Activated T-cell treated with anti-CD3 and anti-CD28 coated beads for 4 hours (primary cell): ENCODE measurements around the gene EFCAB8.

Source experiments
- DNase-seq: peaks from one replicate; pipeline ENCODE4 v3.0.0-alpha.2; 2020

EFCAB8 gene, protein sequence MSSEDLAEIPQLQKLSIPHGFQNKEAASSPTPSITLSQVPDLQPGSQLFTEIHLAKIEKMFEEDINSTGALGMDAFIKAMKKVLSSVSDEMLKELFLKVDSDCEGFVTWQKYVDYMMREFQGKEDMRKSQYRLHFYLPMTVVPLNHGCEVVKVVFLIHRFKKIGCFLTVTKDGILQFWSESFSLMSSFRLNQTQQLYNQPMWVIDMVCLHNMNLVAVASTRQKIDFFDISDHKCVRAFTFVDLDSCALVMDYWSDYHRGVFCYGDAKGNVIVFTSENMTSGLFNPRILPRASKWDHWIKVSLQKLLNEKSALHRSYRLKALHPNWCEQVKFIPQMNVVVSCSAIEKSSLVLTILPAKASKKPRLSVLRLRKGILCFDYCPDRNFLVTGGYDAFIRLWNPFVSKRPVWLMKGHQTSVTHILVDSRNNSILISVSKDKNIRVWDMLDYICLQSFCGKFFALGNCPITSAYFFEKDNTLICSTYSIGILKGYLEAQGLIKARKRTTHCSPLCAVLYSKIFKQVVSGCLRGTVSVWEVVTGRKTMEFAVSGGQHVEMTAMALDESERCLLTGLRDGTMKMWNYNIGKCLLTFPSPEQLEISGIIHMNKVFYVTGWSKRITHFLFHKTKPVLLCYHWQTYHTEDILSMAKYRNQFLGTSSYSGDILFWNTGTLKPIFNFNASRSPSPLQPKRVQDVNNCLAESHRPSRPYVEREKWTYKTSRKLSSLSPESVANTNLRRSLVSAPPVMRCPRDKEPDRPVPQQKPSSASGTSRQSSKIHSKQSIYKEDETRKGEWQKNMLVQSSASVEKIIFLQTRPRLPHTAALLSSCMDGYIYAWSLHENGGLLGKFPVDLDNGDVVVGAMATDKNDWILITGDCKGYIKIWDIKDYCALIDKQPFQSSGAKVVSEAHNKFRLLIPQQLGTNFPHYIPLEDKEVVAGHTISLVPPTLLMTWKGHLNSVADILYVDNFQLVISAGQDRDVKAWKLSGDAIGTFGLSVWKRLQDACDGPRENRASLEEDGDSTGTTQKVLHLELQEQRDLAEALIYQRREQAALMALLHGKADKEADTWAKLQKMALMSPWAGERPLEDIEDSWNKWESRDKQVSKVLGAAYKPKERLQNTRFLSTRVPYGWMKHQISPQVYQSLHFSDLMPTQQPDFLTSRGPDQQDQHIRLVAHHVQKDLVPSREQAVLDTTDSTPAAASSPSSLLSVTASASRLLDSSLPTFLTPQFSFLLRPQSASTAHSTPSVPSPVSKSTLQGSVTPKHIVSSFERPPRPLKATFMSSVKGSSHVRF

DNA sequence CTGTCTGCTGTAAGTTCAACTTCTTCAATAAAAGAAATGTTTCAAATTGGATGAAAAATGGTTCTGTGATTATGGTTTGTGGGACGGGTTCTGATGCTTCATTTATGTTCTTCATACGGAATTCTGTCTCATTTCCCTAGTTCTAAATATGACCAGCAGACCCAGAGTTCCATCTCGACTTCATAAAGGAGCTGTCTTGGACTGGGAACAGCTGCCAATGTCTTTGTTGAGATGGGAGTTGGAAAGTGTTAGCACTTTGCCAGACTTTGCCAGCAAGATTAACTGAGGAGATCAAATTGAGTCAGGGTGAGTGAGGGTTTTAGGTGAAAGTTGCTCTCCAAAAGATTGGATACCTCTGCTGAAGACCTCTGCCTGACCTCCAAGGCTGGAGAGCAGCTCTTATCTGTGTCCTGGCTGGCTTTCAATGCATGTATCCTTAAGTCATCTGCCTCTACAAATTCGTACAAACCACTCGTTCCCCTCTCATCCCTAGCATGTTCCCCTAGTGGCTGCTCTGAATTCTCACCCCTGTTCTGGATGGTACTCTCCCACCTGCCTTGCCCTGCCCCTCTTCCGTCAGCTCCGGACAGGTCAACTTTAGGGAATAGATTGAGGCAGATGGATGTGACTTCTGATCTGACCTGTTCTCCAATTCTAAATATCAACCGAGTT lies at the start of gene EFCAB8:
TSS of gene EFCAB8 (plus strand) at position 223 of the 672 bp plus-strand sequence. CDS start 4,870 bp downstream, outside the sequence.
- DNase-seq: no peak

DNA sequence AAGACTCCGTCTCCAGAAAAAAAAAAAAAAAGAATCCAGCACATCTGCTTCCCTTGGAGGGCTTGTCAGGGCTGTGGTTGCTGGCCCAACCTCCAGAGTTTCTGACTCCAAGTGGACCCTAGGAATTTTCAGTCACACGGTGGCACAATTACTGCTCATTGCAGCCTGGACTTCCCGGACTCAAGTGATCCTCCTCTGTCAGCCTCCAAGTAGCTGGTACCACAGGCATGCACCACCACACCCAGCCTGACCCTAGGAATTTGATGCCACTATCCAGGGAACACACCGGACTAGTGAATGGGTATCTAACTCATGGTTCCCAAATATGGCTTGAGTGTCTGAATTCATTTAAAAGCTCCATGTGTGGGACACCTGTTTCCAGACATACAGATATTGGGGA lies 48.8 kb upstream of the EFCAB8 start:
- DNase-seq: no peak

DNA sequence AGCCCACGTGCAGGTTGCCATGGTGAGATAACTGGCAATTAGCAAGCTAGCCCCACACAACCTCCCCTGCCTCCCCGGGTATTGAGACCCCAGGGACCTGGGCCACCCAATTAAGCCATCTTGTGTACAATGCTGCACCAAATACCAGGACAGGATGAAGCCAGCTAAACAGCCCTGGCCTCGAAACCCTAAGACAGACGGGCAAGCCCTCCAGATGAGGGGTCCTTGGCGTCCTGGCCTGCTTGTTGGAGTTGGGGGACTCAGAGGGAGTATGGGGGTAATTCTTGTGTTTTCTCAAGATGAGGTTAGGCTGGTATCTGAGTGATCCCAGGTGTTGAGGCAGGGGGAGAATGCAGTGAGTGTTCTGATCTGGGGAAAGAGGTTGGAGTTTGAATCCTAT lies 47.8 kb upstream of the EFCAB8 start:
- no peak for DNase-seq

DNA sequence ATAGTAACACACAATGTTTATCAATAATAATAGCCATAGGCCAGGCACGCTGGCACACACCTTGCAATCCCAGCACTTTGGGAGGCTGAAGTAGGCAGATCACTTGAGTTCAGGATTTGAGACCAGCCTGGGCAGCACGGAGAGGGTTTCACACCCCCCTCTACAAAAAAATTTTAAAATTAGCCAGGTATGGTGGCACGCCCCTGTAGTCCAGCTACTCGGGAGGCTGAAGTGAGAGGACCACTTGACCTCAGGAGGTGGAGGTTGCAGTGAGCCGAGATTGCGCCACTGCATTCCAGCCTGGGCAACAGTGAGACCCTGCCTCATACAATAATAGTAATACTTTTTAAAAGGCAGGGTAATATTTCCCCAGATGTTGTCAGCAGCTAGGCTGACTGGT lies 46.8 kb upstream of the EFCAB8 start:
- no peak for DNase-seq

DNA sequence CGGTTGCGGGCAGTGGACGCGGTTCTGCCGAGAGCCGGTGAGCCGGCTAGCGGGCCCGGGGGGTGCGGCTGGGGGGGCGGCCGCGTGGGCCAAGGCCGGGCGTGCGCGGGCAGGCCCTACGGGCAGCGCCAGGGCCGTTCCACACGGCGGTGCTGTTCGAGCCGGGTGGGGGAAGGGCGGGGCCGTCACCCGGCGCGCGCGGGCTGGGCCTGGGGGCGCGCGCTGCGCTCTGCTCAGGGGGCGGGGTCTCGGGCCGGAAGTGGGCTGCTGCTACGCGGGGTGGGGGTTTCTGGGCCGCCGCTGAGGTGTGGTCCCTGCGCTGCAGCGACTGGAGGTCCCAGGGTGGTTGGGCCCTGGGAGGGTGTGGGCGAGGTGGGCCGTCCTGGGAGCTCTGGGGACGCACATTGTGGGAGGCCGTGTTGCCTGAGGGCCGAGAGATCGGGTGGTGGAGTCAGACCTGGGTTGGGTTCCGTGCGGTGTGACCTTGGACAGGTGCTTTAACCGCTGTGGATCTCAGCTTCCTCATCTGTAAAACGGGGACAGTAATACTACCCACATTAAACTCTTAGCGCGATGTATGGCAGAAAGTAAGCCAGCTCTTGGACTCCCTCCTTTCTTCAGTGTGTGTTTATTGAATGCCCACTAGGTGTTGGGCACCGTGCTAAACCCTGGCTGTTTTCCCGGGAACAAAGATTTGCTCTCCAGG lies 38.6 kb upstream of the EFCAB8 start:
- DNase-seq: peak; percentile 80

DNA sequence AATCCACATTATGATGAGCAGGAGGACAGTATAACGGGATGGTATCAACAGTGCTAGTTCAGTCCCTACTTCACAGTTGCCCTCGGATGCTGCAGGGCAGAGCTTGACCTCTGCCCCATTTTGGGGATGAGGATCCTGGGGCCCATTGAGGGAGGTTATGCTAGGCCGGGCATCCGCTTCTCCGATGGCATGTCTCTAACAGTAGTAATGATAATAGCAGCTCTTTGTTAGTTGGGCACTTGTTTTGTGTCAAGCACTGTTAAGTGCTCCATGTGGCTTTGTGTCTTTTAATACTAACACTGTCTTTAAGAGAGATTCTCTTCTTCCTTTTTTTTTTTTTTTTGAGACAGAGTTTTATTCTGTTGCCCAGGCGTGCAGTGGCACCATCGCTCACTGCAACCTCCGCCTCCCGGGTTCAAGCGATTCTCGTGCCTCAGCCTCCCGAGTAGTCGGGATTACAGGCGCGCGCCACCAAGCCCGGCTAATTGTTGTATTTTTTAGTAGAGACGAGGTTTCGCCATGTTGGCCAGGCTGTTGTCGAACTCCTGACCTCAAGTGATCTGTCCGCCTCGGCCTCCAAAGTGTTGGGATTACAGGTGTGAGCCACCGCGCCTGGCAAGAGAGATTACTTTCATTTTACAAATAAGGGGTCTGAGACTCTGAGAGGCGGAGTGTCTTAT lies 37.9 kb upstream of the EFCAB8 start:
- DNase-seq: no peak

DNA sequence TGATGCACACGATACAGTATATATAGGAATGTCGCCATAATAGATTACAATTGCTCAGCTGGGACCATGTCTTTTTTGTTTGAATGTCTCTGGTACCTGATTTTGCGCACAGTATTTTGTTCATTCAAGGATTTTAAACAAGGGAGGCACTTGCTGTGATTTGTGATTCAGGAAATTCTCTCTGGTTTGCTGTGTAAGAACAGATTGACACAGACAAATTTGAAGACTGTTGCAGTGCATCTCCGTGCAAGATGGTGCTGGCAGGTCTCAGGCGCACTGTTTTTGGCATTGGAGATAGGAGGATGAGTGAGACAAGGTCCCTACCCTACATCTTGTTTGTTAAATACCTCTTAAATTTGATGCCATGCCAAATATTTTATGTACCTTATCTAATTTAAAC lies 36.5 kb upstream of the EFCAB8 start:
- no peak for DNase-seq

DNA sequence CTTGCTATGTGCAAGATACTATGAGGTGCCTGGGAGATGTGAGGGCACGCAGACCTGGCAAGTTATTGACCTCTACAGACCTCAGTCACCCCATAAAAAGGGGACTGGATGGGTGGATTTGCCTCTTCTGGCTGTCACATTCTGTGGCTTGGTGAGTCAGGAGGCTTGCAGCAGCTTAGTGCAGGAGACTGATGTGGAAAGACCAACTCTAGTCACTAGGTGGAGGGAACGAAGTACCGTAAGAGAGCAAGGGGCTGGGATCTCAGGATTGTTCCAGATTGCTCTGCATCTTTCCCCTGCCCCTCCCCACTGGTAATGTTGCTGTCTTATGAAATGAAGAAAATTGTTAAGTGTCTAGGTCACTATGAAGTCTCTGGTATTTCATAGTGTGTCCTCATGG lies 35.6 kb upstream of the EFCAB8 start:
- DNase-seq: peak; percentile 4

DNA sequence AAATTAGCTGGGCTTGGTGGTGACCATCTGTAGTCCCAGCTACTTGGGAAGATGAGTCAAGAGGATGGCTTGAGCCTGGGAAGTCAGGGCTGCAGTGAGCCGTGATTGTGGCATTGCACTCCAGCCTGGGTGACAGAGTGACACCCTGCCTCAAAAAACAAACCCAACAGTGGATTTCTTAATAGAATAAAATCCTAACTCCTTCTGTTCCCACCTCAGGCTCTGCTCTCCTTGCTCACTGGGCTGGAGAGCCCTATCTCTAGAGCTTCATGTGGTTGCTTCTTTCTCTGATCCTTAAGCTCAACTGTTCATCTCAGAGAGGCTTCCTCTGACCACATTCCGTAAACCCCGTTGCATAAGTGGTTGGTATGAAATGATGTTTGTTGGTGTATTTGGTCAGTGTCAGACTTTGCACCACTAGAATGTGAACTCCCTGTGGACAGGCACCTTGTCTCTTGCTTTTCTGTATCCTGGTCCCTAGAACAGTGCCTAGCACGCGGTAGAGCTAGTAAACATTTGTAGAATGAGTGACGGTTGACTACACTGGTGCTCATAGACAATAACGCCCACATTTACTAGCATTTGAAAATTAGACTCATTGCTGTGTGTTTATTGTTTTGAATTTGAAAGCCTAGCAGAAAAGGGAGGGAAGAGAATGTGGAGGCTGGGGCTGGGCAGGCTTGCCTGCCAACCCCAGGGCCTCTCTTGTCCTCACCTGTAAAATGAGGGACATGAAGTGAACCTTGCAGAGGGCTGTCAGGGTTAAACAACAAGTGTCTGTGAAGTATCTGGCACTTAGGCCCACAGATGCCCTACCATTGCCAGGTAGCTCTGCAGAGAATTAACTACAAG lies 34.8 kb upstream of the EFCAB8 start:
- DNase-seq: no peak

DNA sequence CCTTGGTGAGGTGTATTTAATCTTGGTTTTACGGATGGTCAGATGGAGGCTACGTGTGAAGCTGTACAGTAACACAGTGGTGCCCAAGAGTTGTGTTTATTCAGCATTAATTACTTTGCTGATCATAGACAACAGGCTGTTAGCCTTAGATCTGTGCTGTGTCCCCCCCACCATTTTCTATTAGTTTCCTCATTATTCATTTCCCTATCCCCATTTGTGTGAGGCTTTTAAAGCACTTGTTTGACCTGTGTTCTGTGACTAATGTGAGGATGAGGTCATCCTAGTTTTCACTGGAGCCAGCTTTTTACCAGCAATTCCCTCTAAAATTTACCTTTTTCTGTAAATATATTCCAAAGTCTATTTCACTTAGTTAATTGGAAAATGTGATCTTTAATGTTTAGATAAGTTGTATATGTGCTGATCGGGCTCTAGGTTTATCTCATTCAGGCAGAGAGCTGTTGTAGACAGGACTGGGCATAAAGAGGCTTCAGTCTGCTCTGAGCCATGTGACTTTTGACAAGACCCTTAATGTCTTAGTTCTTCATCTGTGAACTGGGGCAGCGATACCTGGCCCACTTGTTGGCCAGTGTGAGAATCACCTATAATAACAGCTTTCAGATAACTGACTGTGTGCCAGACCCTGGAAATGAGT lies 30.6 kb upstream of the EFCAB8 start:
- no peak for DNase-seq

DNA sequence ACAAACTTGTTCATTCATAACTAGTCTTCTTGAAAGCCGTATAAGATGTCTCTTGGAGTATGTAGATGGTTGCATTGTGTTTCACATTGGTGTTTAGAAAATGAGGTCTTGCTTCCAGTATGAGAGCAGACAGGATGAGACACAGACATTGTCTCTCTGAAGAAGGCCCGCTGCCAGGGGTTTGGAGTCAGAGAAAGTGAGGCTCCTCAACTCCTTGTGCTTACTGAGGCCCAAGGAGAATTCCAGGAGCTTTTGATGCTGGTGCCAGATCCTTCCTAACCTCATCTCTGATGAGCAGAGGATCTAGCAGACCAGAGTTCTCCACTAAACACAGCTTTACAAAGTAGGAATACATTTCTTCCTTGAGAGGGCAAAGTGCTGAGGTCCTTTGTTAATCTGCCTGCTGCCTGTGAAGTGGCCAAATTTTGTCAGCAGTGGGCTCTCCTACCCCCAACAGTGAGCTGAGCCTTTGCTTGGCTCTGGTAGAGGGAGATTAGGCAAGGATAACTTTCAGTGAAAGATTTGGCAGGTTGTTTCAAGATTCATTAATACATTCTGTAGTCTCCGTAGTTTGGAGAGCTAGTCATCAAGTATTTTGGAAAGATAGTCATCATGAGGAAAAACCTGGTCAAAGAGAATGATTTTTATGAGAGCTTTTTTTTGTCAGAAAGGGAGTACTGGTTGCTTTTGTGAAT lies 29.3 kb upstream of the EFCAB8 start:
- DNase-seq: no peak

DNA sequence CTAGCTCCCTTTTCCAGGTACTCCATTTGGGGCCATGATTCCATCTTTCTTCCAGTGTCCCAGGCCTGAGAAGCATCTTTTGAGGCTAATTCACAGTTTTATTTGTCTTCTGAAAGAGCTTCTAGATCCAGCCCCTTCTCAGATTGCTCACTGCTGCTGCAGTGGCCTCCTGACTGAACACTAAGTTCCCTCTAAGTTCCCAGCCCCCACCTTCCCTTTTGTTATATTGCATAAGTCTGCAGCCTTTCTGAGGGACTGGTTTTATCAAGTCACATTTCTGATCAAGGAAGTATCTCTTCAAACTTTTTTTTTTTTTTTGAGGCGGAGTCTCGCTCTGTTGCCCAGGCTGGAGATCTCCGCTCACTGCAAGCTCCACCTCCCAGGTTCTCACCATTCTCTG lies 28.3 kb upstream of the EFCAB8 start:
- DNase-seq: no peak

DNA sequence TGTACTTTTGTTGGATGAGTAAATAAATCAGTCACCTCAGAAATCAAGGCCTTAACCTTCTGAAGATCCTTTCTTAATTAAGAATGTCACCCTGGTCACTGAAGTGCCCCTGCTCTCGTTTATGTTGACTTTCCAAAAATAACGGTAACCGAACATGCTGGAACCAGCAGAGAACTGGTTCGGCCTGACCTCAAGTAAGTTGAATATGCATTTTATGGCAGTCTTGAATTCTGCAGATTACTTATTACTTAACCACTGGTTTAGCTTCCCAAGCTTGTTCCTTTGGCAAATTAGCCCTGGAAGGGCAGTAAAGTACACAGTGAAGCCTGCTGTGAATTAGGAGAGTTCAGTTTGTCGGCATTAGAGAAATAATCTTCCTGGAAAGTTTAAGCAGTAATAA lies 26.7 kb upstream of the EFCAB8 start:
- DNase-seq: no peak

DNA sequence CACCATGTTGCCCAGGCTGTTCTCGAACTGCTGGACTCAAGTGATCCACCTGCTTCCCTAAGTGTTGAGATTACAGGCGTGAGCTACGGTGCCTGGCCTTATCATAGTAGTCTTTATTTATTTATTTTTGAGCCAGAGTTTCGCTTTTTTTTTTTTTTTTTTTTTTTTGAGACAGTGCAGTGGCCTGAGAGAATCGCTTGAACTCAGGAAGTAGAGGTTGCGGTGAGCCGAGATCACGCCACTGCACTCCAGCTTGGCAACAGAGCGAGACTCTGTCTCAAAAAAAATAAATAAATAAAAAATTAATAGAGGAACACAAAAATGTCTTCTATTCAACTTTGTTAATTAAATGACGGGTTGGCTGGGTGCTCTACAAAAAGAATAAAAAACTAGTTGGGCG lies 26.1 kb upstream of the EFCAB8 start:
- no peak for DNase-seq

DNA sequence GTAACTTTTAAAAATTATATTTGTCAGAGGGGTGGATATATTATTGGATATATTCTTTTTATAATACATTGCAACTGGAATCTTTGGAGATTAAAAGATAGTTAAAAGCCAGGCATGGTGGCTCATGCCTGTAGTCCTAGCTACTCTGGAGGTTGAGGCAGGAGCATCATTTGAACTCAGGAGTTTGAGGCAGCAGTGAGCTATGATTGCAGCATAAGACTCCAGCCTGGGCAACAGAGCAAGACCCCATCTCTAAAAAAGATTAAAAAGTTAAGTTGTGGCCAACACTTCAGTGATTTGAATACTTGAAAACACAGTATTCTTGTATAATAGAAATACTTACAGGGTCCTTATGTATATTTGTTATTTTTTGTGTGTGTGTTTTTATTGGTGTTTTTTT lies 23.8 kb upstream of the EFCAB8 start:
- no peak for DNase-seq

DNA sequence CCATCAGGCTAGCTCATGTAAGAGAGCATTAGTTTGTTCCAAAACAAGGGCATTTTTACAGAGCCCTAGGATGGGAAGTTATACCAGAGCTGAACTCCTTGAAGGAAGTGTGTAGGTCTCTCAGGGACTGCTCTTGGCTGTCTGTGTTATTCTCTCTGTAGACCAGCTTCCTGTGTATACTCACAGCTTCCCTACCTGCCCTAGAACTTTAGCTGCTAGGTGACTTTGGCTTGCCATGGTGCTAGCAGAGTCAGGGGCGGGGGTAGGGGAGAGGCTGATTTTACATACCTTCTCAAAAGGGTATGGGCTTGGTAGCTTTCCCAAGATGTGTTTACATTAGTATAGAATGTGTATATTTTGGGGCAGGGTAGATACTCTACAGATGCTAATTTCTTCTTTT lies 21.6 kb upstream of the EFCAB8 start:
- DNase-seq: no peak

DNA sequence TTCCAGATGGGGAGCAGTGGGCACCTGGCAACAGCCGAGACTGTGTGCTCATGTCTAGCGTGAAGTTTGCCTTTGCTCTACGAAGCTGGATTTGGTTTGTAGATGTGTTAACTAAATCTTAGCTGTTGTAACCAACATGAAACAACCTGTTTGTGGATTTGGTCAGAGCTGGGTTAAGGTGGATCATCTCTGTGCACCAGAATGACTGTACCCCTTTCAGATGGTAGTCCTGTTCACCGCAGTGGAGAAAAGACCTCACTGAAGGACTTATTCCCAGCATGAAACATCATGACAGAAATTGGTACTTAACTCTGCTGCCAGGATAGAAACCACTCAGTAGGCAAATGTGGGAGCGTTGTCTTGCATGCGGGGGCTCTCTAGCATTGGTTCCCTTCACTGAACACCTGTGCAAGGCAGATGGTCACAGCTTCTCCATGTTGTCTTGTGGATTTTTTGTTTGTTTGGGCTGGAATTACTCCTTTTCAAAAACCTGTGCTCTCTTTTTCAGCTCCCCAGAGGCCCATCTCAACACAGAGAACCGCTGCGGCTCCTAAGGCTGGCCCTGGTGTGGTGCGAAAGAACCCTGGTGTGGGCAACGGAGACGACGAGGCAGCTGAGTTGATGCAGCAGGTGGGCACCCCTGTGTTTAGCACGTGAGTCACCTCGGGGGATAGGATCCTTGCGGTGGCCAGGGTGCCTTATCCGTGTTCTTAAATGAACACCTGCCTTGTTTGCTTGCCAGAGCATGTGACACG lies 19.3 kb upstream of the EFCAB8 start:
- no peak for DNase-seq

DNA sequence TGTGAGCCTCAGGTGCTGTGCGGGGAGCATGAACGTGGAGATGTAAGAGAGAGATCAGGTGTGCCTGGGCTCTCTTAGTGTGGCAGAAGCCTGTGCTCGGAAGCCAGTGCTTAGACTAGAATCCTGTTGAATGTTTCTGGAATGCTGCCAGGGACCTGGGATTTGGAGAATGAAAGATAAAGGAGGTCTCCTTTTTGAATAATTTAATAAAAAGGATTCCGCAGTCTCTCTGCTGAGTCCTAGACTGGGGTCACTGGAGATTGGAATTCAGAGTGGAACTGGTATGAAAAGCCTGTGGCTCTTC lies 18.8 kb upstream of the EFCAB8 start:
- DNase-seq: no peak

DNA sequence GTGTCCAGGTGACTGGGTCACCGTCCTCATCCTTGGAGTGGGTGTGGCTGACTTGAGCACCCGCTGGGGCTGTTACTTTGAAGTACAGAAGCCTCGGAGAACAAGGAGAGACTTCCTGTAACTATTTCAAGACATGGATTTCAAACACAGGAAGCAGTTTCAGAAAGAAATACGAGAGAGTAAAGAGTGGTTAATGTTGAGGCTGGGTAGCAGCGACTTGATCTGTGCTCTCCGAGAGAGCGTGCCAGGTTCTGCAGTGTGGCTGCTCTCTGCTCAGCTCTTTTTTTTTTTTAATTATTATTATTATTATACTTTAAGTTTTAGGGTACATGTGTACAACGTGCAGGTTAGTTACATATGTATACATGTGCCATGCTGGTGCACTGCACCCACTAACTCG lies 17.5 kb upstream of the EFCAB8 start:
- no peak for DNase-seq
